Esophagus (tissue), 2 donors: ENCODE measurements around the gene POU3F1. TPM values are rescaled to one million over a fixed set of nuclear protein-coding genes. Genes with fewer than 3 reads are reported as not detected.

Experiments
- H3K27ac ChIP-seq, 2 donors: one replicate each; pipeline ENCODE4 v1.5.1; 2013; ENCODE audit warnings: low read depth in 2 of 2, mild to moderate bottlenecking in 2 of 2, inconsistent platforms in 1 of 2, low read length in 1 of 2, moderate library complexity in 1 of 2
- H3K27me3 ChIP-seq, 2 donors: one replicate each; pipeline ENCODE4 v1.6.1; 2013; ENCODE audit warnings: low read length in 2 of 2, control low read depth in 1 of 2, mild to moderate bottlenecking in 1 of 2; ENCODE audit not compliant: insufficient read depth in 2 of 2, control insufficient read depth in 1 of 2
- H3K36me3 ChIP-seq, 2 donors: one replicate each; pipeline ENCODE4 v1.6.1; 2013; ENCODE audit warnings: low read length in 1 of 2; ENCODE audit not compliant: control insufficient read depth in 2 of 2, insufficient read depth in 2 of 2
- H3K4me1 ChIP-seq, 2 donors: one replicate each; pipeline ENCODE4 v1.6.1; 2013; ENCODE audit warnings: low read length in 1 of 2; ENCODE audit not compliant: control insufficient read depth in 2 of 2, insufficient read depth in 2 of 2
- H3K4me3 ChIP-seq, 2 donors: one replicate each; pipeline ENCODE4 v1.5.1; 2013; ENCODE audit warnings: low read length in 2 of 2, mild to moderate bottlenecking in 2 of 2, low read depth in 1 of 2, moderate library complexity in 1 of 2
- H3K9me3 ChIP-seq, 2 donors: one replicate each; pipeline ENCODE4 v1.6.1; 2013; ENCODE audit warnings: mild to moderate bottlenecking in 2 of 2, low read depth in 1 of 2, low read length in 1 of 2, moderate library complexity in 1 of 2; ENCODE audit not compliant: control insufficient read depth in 2 of 2, insufficient read depth in 1 of 2
- WGBS, 2 donors: extraction: QIAGEN DNeasy Blood & Tissue Kit; methylation state at CpG; one replicate each; pipeline ENCODE4 v1.1.7; 2013; 5-methylcytosine and 5-hydroxymethylcytosine counted together
- polyA plus RNA-seq, 2 donors: library from polyadenylated mRNA; stranded (reverse); fragments of 200-250 nt; gene quantifications; one replicate each; pipeline ENCODE4 v1.2.3, GENCODE V29; 2013
- donor health status: healthy with polysubstance abuse.
- donor health status: Bipolar disorder and iron deficiency.

The POU3F1 gene
- polyA plus RNA-seq, 2 donors: 0.22 to 1.4 TPM

- H3K9me3 ChIP-seq: no peaks in the 10 kb centered on the region
- no peaks in the 10 kb centered on the region for H3K4me1 ChIP-seq
- 1% methylated on average over 49 of the region's 49 CpGs for WGBS, 2 donors
- H3K27ac ChIP-seq: peak within 1 kb of the TSS; percentile 95 to 99
- no peaks in the 10 kb centered on the region for H3K27me3 ChIP-seq
- H3K4me3 ChIP-seq: peak within 1 kb of the TSS; percentile 79 to 93
- H3K36me3 ChIP-seq: peaks cover under 1 to 2% of the 10 kb centered on the region in 2 donors
Measured at GRCh38 chr1:38012363-38013226, 34.0 kb downstream of the POU3F1 start, which contains the start of gene UTP11. UTP11 (plus strand) TSS chr1:38012734; CDS start chr1:38012803, 69 bp downstream.

GRCh38 chr1:38009841-38010180 is 36.8 kb downstream of the POU3F1 start:
- H3K4me1 ChIP-seq: no peaks in the 10 kb centered on the region
- no peaks in the 10 kb centered on the region for H3K36me3 ChIP-seq
- no peak overlapping the region for H3K4me3 ChIP-seq
- no peaks in the 10 kb centered on the region for H3K27me3 ChIP-seq
- 83 to 92% methylated on average over 6 of the region's 6 CpGs for WGBS, 2 donors
- no peaks in the 10 kb centered on the region for H3K9me3 ChIP-seq
- H3K27ac ChIP-seq: no peak overlapping the region

- H3K27ac ChIP-seq: no peak overlapping the region
Measured at GRCh38 chr1:38009088-38009840, 37.3 kb downstream of the POU3F1 start.

GRCh38 chr1:38006008-38006828 is 40.4 kb downstream of the POU3F1 start:
- no peaks in the 10 kb centered on the region for H3K9me3 ChIP-seq
- peak overlapping the region in 1 of 2 donors; percentile 71 for H3K4me3 ChIP-seq
- H3K36me3 ChIP-seq: no peaks in the 10 kb centered on the region
- H3K27ac ChIP-seq: peak overlapping the region; percentile 73 to 79
- H3K4me1 ChIP-seq: peaks cover under 1 to 8% of the 10 kb centered on the region in 2 donors
- H3K27me3 ChIP-seq: no peaks in the 10 kb centered on the region
- WGBS, 2 donors: 66 to 70% methylated on average over 12 of the region's 12 CpGs

More at GRCh38 chr1:38009088-38009840, 37.3 kb downstream of the POU3F1 start:
- 78 to 81% methylated on average over 8 of the region's 8 CpGs for WGBS, 2 donors
- peaks cover 0 to 3% of the 10 kb centered on the region in 2 donors for H3K4me1 ChIP-seq
- H3K27me3 ChIP-seq: no peaks in the 10 kb centered on the region
- no peaks in the 10 kb centered on the region for H3K36me3 ChIP-seq
- no peak overlapping the region for H3K4me3 ChIP-seq
- H3K9me3 ChIP-seq: no peaks in the 10 kb centered on the region

GRCh38 chr1:38005195-38006007 is 41.2 kb downstream of the POU3F1 start, which contains the start of gene FHL3:
FHL3 (minus strand) TSS chr1:38005514; CDS start chr1:37999412, 6,102 bp downstream.
- no peaks in the 10 kb centered on the region for H3K27me3 ChIP-seq
- peaks cover 4 to 14% of the 10 kb centered on the region in 2 donors for H3K4me1 ChIP-seq
- 2 to 5% methylated on average over 35 to 79 of the region's 83 CpGs for WGBS, 2 donors
- H3K36me3 ChIP-seq: no peaks in the 10 kb centered on the region
- H3K4me3 ChIP-seq: peak within 1 kb of the TSS; percentile 57 to 71
- peak within 1 kb of the TSS; percentile 79 to 82 for H3K27ac ChIP-seq
- no peaks in the 10 kb centered on the region for H3K9me3 ChIP-seq

GRCh38 chr1:38004284-38005108 is 42.1 kb downstream of the POU3F1 start:
- peak overlapping the region; percentile 77 to 79 for H3K27ac ChIP-seq
- H3K4me1 ChIP-seq: peaks cover 4 to 14% of the 10 kb centered on the region in 2 donors
- WGBS, 2 donors: 4 to 10% methylated on average over 26 of the region's 26 CpGs
- H3K27me3 ChIP-seq: no peaks in the 10 kb centered on the region
- H3K4me3 ChIP-seq: peak overlapping the region; percentile 57 to 71
- H3K36me3 ChIP-seq: no peaks in the 10 kb centered on the region
- H3K9me3 ChIP-seq: no peaks in the 10 kb centered on the region

- peak overlapping the region; percentile 77 to 79 for H3K27ac ChIP-seq
- 66 to 70% methylated on average over 8 of the region's 8 CpGs for WGBS, 2 donors
- H3K27me3 ChIP-seq: no peaks in the 10 kb centered on the region
- H3K9me3 ChIP-seq: no peaks in the 10 kb centered on the region
- peak overlapping the region; percentile 57 to 71 for H3K4me3 ChIP-seq
- H3K4me1 ChIP-seq: peaks cover 8 to 22% of the 10 kb centered on the region in 2 donors
- H3K36me3 ChIP-seq: peaks cover 0 to 4% of the 10 kb centered on the region in 2 donors
Measured at GRCh38 chr1:38003261-38004250, 43.0 kb downstream of the POU3F1 start.
